ENCODE data around the gene SRGAP1. TPM values are rescaled to one million over a fixed set of nuclear protein-coding genes. Genes with fewer than 3 reads are reported as not detected.
"Not testable (repeated sequence)": the region's sequence is repeated elsewhere in the genome, so short reads cannot be mapped to it uniquely, and the experiment has no call there.

Gene SRGAP1
- total RNA-seq, 1 experiment from 2014 or later: 4.5 TPM

DNA sequence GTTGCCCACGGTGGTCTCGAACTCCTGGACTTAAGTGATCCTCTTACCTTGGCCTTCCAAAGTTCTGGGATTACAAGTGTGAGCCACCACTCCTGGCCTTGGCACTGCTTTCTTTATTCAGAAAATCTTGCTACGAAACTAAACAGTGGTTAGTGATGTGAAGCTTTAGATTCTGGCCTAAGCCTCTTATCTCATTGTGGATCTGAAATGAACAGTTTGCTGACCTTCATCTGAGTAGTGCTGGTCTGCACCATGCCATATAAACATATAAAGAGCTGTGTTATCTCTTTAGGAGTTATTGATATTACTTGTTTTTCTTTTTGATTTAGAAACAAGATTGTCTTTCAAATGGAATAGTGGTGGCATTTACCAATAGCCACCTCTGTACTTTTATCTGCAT is 22.6 kb downstream of the SRGAP1 start:
- DNase-seq (ENCODE audit: low read depth): peak; percentile 36

DNA sequence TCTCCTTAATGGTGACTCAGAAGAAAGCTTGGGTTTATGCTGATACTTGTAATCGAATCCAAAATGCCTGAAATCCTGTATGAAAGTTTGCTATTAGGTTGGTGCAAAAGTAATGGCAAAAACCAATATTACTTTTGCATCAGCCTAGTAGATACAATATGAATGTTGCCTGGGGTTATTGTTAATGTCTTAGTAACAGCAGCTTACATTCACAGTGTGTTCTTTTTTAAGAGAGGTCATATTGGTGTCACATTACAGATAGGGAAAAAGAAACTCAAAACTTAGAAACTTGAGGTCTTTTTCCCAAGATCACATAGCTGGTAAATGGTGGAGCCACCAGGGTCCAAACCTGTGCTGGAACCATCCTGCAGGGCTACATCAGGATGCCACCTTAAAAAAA is 25.2 kb downstream of the SRGAP1 start:
- peak; percentile 78 for DNase-seq (ENCODE audit: low read depth)

DNA sequence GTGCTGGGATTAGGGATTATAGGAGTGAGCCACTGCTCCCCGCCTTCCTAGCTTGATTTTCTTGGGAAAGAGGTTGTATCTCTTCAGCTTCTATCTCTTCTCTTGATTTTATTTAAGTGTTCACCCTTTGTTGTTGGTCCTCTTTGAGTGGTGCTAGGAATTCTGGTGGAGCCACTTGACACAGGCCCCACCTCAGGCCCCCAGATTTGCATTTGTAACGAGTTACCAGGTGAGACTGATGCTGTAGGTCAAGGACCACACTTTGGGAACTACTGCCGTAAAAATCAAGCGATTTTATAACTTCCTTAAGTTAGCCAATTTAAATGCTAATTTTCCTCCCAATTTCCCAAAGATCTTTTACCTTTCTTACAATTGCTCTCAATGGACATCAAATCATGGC is 26.3 kb downstream of the SRGAP1 start:
- DNase-seq (ENCODE audit: low read depth): no peak

DNA sequence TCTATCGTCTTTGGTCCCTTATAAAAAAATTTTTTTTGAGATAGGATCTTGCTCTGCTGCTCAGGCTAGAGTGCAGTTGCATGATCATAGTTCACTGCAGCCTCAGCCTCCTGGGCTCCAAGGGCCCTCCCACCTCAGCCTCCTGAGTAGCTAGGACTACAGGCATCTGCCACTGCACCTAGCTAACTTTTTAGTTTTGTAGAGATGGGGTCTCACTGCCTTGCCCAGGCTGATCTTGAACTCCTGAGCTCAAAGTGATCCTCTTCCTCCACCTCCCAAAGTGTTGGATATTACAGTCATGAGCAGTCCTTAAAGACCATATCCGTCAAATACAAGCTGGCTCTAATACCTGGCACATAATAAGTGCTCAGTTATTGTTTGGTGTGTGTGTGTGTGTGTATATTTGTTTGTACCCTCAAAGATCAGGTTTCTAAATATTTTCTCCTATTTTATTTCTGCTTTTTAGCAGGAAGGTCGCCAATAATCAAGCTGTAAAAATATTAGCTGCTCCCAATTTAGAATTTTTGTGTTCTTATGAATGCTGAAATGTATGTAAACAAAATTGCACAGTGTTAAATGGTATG is 30.5 kb downstream of the SRGAP1 start:
- DNase-seq (ENCODE audit: low read depth): no peak

- DNase-seq (ENCODE audit: low read depth): no peak
Measured at GRCh38 chr12:63875703-63876102, 31.2 kb downstream of the SRGAP1 start.

DNA sequence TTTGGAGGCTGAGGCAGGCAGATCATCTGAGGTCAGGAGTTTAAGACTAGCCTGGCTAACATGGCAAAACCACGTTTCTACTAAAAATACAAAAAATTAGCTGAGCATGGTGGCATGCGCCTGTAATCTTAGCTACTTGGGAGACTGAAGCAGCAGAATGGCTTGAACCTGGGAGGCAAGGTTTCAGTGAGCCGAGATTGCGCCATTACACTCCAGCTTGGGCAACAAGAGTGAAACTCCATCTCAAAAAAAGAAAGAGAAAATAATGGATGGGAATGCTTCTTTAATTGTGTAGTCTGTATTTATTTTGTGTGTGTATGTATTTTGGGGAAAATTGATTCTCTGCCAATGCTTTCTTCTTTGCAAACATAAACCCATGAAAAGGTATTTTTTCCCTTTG is 32.5 kb downstream of the SRGAP1 start:
- no peak for DNase-seq (ENCODE audit: low read depth)

- no peak for DNase-seq (ENCODE audit: low read depth)
Measured at GRCh38 chr12:63877693-63878092, 33.2 kb downstream of the SRGAP1 start.

DNA sequence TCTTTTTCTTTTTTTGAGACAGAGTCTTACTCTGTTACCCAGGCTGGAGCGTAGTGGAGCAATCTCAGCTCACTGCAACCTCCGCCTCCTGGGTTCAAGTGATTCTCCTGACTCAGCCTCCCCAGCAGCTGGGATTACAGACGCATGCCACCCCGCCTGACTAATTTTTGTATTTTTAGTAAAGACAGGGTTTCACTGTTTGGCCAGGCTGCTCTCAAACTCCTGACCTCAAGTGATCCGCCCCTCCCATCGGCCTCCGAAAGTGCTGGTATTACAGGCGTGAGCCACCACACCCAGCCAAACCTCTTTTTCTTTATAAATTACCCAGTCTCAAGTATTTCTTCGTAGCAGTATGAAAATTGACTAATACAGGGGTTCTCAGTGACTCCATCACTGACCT is 35.7 kb downstream of the SRGAP1 start:
- not testable (repeated sequence) for DNase-seq (ENCODE audit: low read depth)

DNA sequence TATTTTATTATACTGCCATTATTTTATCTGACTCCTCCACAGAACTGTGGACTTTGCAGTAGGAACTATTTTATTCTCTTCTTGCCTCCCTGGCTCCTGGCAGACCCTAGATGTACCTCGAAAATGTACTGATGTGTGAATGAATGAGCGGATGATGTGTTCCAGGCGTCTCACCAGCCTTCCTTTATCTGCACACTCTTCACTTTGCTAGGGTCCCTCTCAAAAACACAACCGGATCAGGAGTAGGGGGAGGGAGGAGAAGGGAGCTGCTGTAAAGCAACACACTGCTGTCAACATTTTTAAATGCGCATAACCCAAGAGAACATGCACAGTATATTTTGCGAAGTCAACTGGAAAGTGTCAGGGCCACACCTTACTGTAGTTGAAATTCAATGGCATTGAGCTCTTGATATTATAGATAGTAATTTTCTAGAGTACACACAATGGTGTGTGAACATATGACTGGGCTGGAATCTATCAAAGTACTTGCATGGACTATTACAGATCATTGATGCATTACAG is 36.3 kb downstream of the SRGAP1 start:
- no peak for DNase-seq (ENCODE audit: low read depth)

GRCh38 chr12:63882844-63883243 is 38.3 kb downstream of the SRGAP1 start:
- no peak for DNase-seq (ENCODE audit: low read depth)

DNA sequence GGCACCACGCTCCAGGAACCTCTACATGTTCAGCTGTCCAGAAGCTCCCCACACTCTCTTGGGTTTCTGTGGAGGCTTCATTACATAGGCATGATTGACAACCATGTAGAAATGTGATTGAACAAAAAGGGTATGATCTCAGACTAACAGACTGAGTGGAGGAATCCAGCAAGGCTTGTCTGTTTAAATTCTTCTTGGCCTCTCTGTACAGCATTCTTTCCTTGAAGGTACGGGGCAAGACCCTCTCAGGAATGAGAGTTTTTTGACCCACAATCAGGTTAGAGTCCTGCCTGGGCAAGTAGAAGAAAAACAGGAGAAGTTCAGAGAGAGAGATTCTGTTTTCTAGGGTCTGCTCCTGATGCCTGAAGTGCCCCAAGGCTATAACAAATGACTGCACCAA is 40.9 kb downstream of the SRGAP1 start:
- no peak for DNase-seq (ENCODE audit: low read depth)

GRCh38 chr12:63888908-63889635 is 44.6 kb downstream of the SRGAP1 start:
- peak; percentile 36 for DNase-seq (ENCODE audit: low read depth)

GRCh38 chr12:63889721-63890509 is 45.4 kb downstream of the SRGAP1 start:
- DNase-seq (ENCODE audit: low read depth): no peak

GRCh38 chr12:63893170-63893569 is 48.7 kb downstream of the SRGAP1 start:
- no peak for DNase-seq (ENCODE audit: low read depth)

DNA sequence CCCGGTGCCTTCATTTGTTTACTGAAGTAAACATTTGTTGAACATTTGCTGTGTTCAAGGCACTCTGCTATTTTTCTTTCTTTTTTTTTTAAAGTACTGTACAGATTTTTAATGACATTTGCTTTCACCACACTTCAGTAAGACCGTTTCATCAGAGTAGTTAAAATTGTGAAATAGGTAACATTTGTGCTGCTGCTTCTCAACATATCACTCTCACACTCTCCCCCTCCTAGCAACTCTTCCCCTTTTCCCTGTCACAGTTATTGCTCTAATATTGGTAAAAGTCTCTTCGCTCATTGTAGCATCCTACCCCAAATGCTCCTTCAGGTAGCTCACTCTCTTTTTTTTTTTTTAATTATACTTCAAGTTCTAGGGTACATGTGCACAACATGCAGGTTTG is 49.6 kb downstream of the SRGAP1 start:
- DNase-seq (ENCODE audit: low read depth): no peak

DNA sequence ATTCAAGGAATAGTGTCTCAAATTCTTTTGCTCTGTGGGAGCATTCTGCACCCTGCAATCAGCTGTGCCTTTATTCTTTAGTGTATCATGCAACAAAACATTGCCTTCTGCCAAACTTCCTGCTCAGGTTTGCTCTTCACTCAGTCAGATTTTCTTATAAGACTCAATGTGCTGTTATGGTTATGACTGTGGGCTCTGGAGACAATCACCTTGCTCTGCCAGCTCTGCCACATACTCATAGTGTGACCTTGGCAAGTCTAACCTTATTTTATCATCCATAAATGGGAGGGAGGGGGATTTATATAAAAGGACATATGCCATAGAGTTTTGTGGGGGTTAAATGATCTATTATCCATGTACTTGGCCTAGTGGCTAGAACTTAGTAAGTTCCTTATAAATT is 51.3 kb downstream of the SRGAP1 start:
- DNase-seq (ENCODE audit: low read depth): no peak

DNA sequence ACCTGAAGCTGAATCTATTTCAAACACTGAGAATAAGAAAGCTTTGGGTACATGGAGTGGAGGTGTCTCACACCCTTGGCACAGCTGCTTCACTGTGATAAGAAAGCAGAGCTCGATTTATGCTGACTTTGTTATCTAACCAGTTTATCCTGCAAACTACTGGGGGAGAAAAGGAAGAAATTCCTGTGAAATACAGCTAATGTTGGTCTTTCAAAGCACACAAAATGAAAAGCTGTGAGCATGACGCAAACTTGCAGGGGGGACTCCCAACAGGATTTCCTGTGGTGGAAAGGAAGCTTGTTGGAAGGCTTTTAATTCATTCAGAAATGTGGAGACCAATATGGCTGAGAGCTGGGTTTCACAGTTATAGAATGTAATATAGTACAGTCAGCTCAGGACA is 53.4 kb downstream of the SRGAP1 start:
- no peak for DNase-seq (ENCODE audit: low read depth)

DNA sequence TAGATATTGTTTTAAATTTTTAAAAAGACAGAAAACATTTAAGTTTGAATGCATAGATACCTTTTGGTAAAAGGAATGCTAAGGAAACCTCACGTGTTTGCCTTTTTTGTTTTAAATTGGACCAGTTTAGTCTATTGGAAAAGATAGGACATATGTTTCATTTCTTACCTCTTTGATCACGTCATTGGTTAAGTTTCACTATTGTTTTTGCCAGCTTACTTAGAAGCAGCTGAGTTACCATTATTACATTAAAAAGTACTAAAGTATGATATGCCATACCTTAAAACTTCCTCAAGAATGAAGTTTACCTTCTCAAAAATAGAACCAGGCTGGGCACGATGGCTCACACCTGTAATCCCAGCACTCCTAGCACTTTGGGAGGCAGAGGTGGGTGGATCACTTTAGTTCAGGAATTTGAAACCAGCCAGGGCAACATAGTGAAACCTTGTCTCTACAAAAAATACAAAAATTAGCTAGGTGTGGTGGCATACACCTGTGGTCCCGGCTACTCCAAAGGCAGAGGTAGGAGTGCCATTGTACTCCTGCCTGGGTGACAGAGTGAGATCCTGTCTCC is 54.4 kb downstream of the SRGAP1 start:
- DNase-seq (ENCODE audit: low read depth): no peak

GRCh38 chr12:63899396-63899795 is 54.9 kb downstream of the SRGAP1 start:
- no peak for DNase-seq (ENCODE audit: low read depth)

GRCh38 chr12:63900922-63901793 is 56.7 kb downstream of the SRGAP1 start:
- no peak for DNase-seq (ENCODE audit: low read depth)

GRCh38 chr12:63904653-63905052 is 60.2 kb downstream of the SRGAP1 start:
- DNase-seq (ENCODE audit: low read depth): peak; percentile 44

Data from M059J (cell line).